Measurements from ENCODE around the gene GATAD2A. TPM values are rescaled to one million over a fixed set of nuclear protein-coding genes. Genes with fewer than 3 reads are reported as not detected.

The GATAD2A gene
- total and polyA plus RNA-seq, 9 of the 15 experiments (the other 6 are each of a cell fraction or from before 2014, with no cell fraction given) = 2.4 to 226 (median 44.2) TPM

DNA sequence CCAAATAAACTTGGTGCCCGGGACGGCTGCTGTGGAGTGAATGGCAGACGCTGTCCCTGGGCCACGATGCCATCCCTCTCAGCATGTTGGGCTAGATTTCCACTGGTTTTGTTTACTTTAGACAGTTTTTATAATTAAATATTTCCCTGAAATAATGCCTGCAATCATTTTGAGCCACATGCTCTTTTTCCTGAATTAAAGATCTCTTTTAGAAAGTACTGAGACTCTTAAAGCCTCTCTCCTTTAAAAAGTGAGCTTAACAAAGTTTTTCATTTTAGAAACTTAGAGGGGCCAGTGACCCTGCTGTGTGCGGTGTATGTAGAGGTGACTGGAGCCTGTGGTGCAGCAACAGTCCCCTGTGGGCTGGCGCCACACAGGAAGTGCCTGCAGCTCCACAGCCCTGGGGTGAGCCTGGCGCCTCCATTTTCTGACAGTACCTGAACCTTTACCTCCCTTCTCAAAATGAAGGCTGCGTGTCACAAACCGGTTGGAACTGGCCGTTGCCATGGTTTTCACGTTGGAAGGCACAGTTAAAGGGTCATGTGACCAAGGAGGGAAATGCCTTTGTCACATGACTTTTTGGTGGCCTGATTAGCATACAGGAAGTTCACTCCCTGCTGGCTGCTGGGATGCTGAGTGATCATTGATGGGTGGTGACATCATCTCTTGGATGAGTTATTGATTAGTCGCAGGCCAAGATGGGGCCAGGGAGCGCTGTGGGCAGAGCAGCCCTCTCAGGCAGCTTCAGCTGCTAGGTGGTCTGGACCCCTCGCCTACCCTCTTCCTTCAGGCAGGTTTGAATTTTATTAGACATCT lies 83.6 kb downstream of the GATAD2A start (continued):
- TF ChIP-seq, protein P1, sequence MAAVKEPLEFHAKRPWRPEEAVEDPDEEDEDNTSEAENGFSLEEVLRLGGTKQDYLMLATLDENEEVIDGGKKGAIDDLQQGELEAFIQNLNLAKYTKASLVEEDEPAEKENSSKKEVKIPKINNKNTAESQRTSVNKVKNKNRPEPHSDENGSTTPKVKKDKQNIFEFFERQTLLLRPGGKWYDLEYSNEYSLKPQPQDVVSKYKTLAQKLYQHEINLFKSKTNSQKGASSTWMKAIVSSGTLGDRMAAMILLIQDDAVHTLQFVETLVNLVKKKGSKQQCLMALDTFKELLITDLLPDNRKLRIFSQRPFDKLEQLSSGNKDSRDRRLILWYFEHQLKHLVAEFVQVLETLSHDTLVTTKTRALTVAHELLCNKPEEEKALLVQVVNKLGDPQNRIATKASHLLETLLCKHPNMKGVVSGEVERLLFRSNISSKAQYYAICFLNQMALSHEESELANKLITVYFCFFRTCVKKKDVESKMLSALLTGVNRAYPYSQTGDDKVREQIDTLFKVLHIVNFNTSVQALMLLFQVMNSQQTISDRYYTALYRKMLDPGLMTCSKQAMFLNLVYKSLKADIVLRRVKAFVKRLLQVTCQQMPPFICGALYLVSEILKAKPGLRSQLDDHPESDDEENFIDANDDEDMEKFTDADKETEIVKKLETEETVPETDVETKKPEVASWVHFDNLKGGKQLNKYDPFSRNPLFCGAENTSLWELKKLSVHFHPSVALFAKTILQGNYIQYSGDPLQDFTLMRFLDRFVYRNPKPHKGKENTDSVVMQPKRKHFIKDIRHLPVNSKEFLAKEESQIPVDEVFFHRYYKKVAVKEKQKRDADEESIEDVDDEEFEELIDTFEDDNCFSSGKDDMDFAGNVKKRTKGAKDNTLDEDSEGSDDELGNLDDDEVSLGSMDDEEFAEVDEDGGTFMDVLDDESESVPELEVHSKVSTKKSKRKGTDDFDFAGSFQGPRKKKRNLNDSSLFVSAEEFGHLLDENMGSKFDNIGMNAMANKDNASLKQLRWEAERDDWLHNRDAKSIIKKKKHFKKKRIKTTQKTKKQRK (IDR thresholded peaks at IDR 0.05; ENCODE audit: borderline replicate concordance, low read depth, low read length) = no peak
- TF ChIP-seq EP400 (IDR thresholded peaks at IDR 0.05) (peak; percentile 85), ELF1 (tag; IDR thresholded peaks at IDR 0.05) (peak; percentile 81), HDAC2 (IDR thresholded peaks at IDR 0.05) (peak; percentile 65; the same call in 1 of the 2 replicates), DMBX1 (CRISPR knock-in tag; IDR thresholded peaks at IDR 0.05; ENCODE audit: borderline replicate concordance) (peak; percentile 27; the same call in 1 of the 2 replicates), CREM (IDR thresholded peaks at IDR 0.05; ENCODE audit: low read depth) (peak; percentile 73), BACH1 (tag; IDR thresholded peaks at IDR 0.05) (peak; percentile 28; the same call in 1 of the 2 replicates), BCOR (IDR thresholded peaks at IDR 0.05) (peak; percentile 60; the same call in 1 of the 2 replicates), KAT8 (IDR thresholded peaks at IDR 0.05; ENCODE audit: low read depth) (peak; percentile 99)
- TF ChIP-seq, protein P2, sequence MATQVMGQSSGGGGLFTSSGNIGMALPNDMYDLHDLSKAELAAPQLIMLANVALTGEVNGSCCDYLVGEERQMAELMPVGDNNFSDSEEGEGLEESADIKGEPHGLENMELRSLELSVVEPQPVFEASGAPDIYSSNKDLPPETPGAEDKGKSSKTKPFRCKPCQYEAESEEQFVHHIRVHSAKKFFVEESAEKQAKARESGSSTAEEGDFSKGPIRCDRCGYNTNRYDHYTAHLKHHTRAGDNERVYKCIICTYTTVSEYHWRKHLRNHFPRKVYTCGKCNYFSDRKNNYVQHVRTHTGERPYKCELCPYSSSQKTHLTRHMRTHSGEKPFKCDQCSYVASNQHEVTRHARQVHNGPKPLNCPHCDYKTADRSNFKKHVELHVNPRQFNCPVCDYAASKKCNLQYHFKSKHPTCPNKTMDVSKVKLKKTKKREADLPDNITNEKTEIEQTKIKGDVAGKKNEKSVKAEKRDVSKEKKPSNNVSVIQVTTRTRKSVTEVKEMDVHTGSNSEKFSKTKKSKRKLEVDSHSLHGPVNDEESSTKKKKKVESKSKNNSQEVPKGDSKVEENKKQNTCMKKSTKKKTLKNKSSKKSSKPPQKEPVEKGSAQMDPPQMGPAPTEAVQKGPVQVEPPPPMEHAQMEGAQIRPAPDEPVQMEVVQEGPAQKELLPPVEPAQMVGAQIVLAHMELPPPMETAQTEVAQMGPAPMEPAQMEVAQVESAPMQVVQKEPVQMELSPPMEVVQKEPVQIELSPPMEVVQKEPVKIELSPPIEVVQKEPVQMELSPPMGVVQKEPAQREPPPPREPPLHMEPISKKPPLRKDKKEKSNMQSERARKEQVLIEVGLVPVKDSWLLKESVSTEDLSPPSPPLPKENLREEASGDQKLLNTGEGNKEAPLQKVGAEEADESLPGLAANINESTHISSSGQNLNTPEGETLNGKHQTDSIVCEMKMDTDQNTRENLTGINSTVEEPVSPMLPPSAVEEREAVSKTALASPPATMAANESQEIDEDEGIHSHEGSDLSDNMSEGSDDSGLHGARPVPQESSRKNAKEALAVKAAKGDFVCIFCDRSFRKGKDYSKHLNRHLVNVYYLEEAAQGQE (IDR thresholded peaks at IDR 0.05; ENCODE audit: borderline replicate concordance) = peak; percentile 100
- TF ChIP-seq, protein P2 (CRISPR knock-in tag; IDR thresholded peaks at IDR 0.05; ENCODE audit: low read depth) = 0 out of 2 replicates have a peak, but pooled peaks have one; percentile 28
- TF ChIP-seq, protein P3, sequence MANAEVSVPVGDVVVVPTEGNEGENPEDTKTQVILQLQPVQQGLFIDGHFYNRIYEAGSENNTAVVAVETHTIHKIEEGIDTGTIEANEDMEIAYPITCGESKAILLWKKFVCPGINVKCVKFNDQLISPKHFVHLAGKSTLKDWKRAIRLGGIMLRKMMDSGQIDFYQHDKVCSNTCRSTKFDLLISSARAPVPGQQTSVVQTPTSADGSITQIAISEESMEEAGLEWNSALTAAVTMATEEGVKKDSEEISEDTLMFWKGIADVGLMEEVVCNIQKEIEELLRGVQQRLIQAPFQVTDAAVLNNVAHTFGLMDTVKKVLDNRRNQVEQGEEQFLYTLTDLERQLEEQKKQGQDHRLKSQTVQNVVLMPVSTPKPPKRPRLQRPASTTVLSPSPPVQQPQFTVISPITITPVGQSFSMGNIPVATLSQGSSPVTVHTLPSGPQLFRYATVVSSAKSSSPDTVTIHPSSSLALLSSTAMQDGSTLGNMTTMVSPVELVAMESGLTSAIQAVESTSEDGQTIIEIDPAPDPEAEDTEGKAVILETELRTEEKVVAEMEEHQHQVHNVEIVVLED (CRISPR knock-in tag; IDR thresholded peaks at IDR 0.05) = peak; percentile 36; the same call in 1 of the 2 replicates
- TF ChIP-seq, protein P4, sequence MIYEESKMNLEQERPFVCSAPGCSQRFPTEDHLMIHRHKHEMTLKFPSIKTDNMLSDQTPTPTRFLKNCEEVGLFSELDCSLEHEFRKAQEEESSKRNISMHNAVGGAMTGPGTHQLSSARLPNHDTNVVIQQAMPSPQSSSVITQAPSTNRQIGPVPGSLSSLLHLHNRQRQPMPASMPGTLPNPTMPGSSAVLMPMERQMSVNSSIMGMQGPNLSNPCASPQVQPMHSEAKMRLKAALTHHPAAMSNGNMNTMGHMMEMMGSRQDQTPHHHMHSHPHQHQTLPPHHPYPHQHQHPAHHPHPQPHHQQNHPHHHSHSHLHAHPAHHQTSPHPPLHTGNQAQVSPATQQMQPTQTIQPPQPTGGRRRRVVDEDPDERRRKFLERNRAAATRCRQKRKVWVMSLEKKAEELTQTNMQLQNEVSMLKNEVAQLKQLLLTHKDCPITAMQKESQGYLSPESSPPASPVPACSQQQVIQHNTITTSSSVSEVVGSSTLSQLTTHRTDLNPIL (CRISPR knock-in tag; IDR thresholded peaks at IDR 0.05) = no peak
